HG02973 (cell line): ENCODE results near the gene CT47B1.
"Not testable (repeated sequence)": the region's sequence is repeated elsewhere in the genome, so short reads cannot be mapped to it uniquely, and the experiment has no call there.

Source experiments
- ATAC-seq: cut with Tn5 transposase; IDR thresholded peaks from one replicate; pipeline ENCODE4 v1.9.1; 2021; ENCODE audit warnings: moderate library complexity; ENCODE audit not compliant: unreplicated experiment

Gene CT47B1

GRCh38 chrX:120875766-120876165, at the start of gene CT47B1:
CT47B1 (minus strand) TSS chrX:120875866; CDS start chrX:120875670, 196 bp downstream.
- ATAC-seq = not testable (repeated sequence)

- no peak for ATAC-seq
Observed at GRCh38 chrX:120874678-120875557, 748 bp downstream of the CT47B1 start.

- ATAC-seq = no peak
Observed at GRCh38 chrX:120857240-120857639, 18.4 kb downstream of the CT47B1 start.

GRCh38 chrX:120840827-120841226, 34.8 kb downstream of the CT47B1 start:
- no peak for ATAC-seq

GRCh38 chrX:120839491-120839890, 36.2 kb downstream of the CT47B1 start:
- ATAC-seq = no peak

GRCh38 chrX:120827213-120827612, 48.5 kb downstream of the CT47B1 start:
- ATAC-seq = not testable (repeated sequence)

GRCh38 chrX:120825146-120825545, 50.5 kb downstream of the CT47B1 start:
- no peak for ATAC-seq

GRCh38 chrX:120824021-120824420, 51.6 kb downstream of the CT47B1 start:
- ATAC-seq = no peak

- ATAC-seq = no peak
Observed at GRCh38 chrX:120823556-120823955, 52.1 kb downstream of the CT47B1 start.
